GM06990 (cell line): Measurements from ENCODE around the gene FBXW5.

ENCODE experiments used
- DNase-seq: peaks from one replicate; pipeline ENCODE4 v3.0.0-alpha.2; 2011; ENCODE audit not compliant: insufficient read length; ENCODE audit errors: extremely low read depth
- H3K27me3 ChIP-seq: replicated peaks from 2 replicates; pipeline ENCODE4 v1.6.0; 2011; ENCODE audit warnings: low read length; ENCODE audit not compliant: control insufficient read depth, insufficient read depth
- H3K36me3 ChIP-seq: 2 replicates; pipeline ENCODE4 v1.5.1; 2011; ENCODE audit warnings: low read length; ENCODE audit not compliant: control insufficient read depth, insufficient read depth
- H3K4me3 ChIP-seq: replicated peaks from 2 replicates; pipeline ENCODE4 v1.5.1; 2011; ENCODE audit warnings: low read depth, mild to moderate bottlenecking, control low read depth, low read length
- TF ChIP-seq, protein P1 (sequence below): IDR thresholded peaks from 2 replicates; pipeline ENCODE4 v1.5.1; 2011; ENCODE audit warnings: low read length, control low read depth, mild to moderate bottlenecking, inconsistent platforms; ENCODE audit not compliant: insufficient read depth, poor library complexity, severe bottlenecking

The FBXW5 gene

GRCh38 chr9:136950656-136951276, 6.2 kb upstream of the FBXW5 start:
- Histone ChIP-seq H3K36me3 (no peaks in the 10 kb centered on the region), H3K27me3 (peaks cover 1% of the 10 kb centered on the region; the same call in 1 of the 2 replicates), H3K4me3 (peak overlapping the region; percentile 71)
- TF ChIP-seq, protein P1, sequence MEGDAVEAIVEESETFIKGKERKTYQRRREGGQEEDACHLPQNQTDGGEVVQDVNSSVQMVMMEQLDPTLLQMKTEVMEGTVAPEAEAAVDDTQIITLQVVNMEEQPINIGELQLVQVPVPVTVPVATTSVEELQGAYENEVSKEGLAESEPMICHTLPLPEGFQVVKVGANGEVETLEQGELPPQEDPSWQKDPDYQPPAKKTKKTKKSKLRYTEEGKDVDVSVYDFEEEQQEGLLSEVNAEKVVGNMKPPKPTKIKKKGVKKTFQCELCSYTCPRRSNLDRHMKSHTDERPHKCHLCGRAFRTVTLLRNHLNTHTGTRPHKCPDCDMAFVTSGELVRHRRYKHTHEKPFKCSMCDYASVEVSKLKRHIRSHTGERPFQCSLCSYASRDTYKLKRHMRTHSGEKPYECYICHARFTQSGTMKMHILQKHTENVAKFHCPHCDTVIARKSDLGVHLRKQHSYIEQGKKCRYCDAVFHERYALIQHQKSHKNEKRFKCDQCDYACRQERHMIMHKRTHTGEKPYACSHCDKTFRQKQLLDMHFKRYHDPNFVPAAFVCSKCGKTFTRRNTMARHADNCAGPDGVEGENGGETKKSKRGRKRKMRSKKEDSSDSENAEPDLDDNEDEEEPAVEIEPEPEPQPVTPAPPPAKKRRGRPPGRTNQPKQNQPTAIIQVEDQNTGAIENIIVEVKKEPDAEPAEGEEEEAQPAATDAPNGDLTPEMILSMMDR, result no peak
- no peak for DNase-seq

DNA sequence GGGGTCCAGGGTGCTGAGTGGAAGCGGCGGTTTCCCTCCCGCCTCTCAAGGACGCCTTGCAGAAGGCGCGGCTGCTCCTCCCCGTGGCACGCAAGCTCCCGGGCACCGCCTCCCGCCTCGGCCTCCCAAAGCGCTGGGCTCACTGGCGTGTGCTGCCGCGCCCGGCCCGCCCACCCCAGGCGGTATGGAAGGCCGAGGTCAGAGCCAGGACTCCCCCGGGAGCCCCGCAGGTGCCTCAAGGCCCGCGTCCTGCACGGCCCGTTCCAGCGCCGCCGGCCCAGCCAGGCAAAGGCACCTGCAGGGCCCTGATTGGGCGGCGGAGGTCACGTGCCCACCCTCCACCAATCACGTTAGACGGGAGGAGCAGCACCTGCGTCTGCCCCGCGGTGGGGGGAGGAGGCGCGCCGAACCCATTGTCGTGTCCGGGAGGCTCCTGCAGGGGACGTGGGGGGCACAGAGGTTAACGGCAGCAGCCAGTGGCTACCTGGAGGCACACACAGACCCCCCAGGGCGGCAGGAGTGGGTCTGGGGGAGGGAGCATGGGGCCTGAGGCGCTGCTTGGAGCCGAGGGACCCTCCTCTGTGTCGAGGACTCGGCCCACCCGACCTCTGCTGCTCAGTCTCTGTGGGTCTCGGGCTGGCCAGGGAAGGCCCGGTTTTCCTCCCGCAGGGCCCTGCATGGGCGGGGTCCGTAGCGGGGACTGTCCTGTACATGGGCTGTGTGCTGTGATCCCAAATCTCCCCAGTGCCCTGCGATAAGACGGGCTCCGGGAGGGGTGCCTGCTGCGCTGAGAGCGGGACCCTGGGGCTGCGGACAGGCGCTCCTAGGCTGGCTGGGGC, 5.5 kb upstream of the FBXW5 start:
- TF ChIP-seq, protein P1, result peak; percentile 34
- Histone ChIP-seq H3K27me3 (peaks cover 1% of the 10 kb centered on the region; the same call in 1 of the 2 replicates), H3K4me3 (peak overlapping the region; percentile 71), H3K36me3 (no peaks in the 10 kb centered on the region)
- peak; percentile 94 for DNase-seq

DNA sequence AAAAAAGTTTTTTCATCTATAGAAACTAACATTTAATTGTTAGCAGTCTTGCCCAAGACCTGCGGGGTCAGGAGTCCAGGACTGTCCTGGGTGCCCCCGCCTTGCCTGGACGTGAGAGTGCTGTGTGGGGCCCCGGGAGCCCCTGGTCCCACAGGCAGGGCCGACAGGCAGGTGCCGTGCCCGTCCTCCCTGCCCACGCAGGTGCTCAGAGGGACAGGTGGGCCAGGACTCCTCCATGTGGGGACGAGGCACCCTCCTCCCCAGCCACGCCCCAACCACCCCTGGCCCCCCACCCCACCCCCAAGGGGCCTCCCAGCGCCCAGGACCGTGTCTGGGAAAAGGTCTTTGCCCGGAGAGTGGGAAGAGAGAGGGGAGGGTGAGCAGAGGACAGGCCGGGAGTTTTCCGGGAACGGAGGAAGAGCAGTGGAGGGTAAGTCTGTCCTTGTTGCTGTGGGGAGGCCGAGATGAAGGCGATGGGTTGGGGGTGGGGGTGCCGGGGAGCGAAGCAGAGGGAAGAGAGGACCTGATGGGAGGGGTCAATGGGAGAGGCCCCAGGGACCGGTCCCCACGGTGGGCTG, 4.8 kb upstream of the FBXW5 start:
- TF ChIP-seq, protein P1, result no peak
- peak overlapping the region; percentile 71 for H3K4me3 ChIP-seq
- H3K36me3 ChIP-seq, result no peaks in the 10 kb centered on the region
- DNase-seq, result no peak
- no peaks in the 10 kb centered on the region for H3K27me3 ChIP-seq

DNA sequence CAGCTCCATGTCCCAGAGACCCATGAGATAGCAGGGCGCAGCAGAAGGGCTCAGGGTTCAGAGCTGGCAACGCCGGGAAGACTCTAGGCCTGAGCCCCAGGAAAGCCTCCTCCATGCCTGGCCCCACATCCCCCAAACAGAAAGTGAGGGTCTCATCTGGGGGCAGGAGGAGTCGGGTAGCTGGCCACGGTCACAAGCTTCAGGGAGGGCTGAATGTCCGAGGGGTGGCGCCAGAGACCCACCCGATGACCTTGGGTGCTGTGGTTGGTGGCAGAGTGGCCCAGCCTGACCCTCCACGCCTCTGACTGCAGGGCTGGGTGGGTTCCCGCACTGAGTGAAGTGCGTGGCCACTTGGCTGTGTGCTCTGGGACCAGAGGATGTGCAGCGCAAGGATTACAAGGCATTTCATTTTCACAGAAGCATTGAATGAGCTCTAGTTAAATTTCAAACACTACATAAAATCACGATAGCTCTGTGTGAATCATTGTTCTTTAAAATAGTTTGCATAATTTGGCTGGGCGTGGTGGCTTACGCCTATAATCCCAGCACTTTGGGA, 3.5 kb upstream of the FBXW5 start:
- H3K4me3 ChIP-seq, result no peak overlapping the region
- TF ChIP-seq, protein P1, result peak; percentile 63
- peaks cover under 1% of the 10 kb centered on the region; the same call in 1 of the 2 replicates for H3K36me3 ChIP-seq
- no peaks in the 10 kb centered on the region for H3K27me3 ChIP-seq
- DNase-seq, result no peak

- no peak for DNase-seq
- peaks cover 6% of the 10 kb centered on the region for H3K36me3 ChIP-seq
- H3K27me3 ChIP-seq, result no peaks in the 10 kb centered on the region
- TF ChIP-seq, protein P1, result no peak
- H3K4me3 ChIP-seq, result no peak overlapping the region
Observed at GRCh38 chr9:136947028-136947891, 2.7 kb upstream of the FBXW5 start.
